ENCODE measurements around the gene WNT3. TPM values are rescaled to one million over a fixed set of nuclear protein-coding genes. Genes with fewer than 3 reads are reported as not detected.

The WNT3 gene
- total and polyA plus RNA-seq, 2 experiments from 2014 or later = 6.1 to 7.3 TPM

DNA sequence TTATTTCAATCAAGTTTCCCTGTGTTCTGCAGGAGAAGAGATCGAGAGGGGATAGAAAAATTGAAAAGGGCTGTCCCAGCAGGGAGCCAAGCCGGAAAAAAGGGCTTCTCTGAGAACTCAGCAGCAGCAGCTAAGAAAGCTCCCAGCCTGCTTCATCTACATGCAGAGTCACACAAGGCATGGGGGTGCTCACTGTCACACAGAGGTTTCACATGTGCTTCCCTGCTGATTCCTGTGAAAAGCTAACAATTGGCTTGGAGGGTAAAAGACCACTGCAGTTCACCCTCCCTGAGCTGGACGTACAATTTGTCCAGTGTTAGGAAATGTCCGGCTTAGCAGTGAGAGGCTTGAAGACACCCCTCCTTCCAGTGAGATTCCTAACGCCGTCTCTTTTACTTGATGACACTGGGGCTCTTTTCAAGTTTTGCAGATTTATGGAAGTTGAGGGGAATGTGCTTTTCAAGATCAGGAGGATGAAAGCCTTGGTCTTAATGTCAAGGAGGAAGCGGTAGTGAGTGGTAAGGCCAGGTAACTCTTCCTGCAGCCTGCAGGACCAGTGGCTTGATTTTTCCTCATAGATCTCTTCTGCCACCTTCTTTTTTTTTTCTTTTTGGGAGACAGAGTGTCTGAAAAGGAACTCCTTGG lies 85.6 kb downstream of the WNT3 start:
- TF ChIP-seq, protein P1, sequence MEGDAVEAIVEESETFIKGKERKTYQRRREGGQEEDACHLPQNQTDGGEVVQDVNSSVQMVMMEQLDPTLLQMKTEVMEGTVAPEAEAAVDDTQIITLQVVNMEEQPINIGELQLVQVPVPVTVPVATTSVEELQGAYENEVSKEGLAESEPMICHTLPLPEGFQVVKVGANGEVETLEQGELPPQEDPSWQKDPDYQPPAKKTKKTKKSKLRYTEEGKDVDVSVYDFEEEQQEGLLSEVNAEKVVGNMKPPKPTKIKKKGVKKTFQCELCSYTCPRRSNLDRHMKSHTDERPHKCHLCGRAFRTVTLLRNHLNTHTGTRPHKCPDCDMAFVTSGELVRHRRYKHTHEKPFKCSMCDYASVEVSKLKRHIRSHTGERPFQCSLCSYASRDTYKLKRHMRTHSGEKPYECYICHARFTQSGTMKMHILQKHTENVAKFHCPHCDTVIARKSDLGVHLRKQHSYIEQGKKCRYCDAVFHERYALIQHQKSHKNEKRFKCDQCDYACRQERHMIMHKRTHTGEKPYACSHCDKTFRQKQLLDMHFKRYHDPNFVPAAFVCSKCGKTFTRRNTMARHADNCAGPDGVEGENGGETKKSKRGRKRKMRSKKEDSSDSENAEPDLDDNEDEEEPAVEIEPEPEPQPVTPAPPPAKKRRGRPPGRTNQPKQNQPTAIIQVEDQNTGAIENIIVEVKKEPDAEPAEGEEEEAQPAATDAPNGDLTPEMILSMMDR (IDR thresholded peaks at IDR 0.05; ENCODE audit: poor library complexity) = no peak
- no peak for TF ChIP-seq EZH2 (IDR thresholded peaks at IDR 0.05; ENCODE audit: borderline replicate concordance)
- no peak for TF ChIP-seq EZH2phosphoT487 (IDR thresholded peaks at IDR 0.05; ENCODE audit: low read depth, severe bottlenecking, unreplicated experiment)
- 61% methylated on average over 7 of the region's 7 CpGs for WGBS (ENCODE audit: low lambda C conversion rate, missing lambda C conversion rate)
- Histone ChIP-seq H4K20me1 (ENCODE audit: insufficient read depth, poor library complexity, severe bottlenecking) (no peaks in the 10 kb centered on the region), H3K4me1 (ENCODE audit: insufficient read depth) (peaks cover 1% of the 10 kb centered on the region), H3K9me2 (replicated peaks; ENCODE audit: insufficient read depth) (no peaks in the 10 kb centered on the region), H2AFZ (no peak overlapping the region), H3K4me3 (no peak overlapping the region), H3K79me2 (no peaks in the 10 kb centered on the region), H3K27ac (no peak overlapping the region), H3K9me3 (ENCODE audit: low read depth) (no peaks in the 10 kb centered on the region), H3K36me3 (replicated peaks; ENCODE audit: insufficient read depth, low read depth) (no peaks in the 10 kb centered on the region), H3K4me2 (no peak overlapping the region), H3K27me3 (no peaks in the 10 kb centered on the region)
- no peak for DNase-seq (ENCODE audit: low spot score)

DNA sequence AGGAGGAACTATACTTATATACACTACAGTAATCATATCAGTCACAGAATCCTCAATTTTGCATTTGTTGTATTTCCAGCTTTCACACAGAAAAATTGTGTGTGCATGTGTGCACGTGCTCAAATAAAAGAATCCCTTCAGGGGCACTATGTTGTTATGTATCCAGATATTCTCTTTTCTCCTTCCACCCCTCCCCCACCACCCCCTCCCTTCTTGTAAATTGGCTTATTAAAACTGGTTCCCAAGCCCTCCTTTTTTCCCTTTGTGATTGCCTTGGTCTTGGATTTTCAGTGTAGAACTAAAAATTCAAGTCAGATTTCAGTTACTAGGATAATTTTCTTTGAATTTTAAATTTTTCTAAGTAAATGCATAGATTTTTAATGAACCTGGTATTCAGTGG lies 86.3 kb downstream of the WNT3 start:
- no peak for DNase-seq (ENCODE audit: low spot score)
- TF ChIP-seq EZH2phosphoT487 (IDR thresholded peaks at IDR 0.05; ENCODE audit: low read depth, severe bottlenecking, unreplicated experiment) (no peak), EZH2 (IDR thresholded peaks at IDR 0.05; ENCODE audit: borderline replicate concordance) (no peak)
- TF ChIP-seq, protein P1 (IDR thresholded peaks at IDR 0.05; ENCODE audit: poor library complexity) = no peak
- H3K9me2 ChIP-seq (replicated peaks; ENCODE audit: insufficient read depth) = no peaks in the 10 kb centered on the region
- H3K27ac ChIP-seq = no peak overlapping the region
- no peaks in the 10 kb centered on the region for H4K20me1 ChIP-seq (ENCODE audit: insufficient read depth, poor library complexity, severe bottlenecking)
- H3K4me1 ChIP-seq (ENCODE audit: insufficient read depth) = peaks cover 3% of the 10 kb centered on the region
- WGBS (ENCODE audit: low lambda C conversion rate, missing lambda C conversion rate) = 56% methylated on average over 1 of the region's 1 CpG
- H3K36me3 ChIP-seq (replicated peaks; ENCODE audit: insufficient read depth, low read depth) = no peaks in the 10 kb centered on the region
- no peaks in the 10 kb centered on the region for H3K9me3 ChIP-seq (ENCODE audit: low read depth)
- no peak overlapping the region for H3K4me2 ChIP-seq
- H3K27me3 ChIP-seq = no peaks in the 10 kb centered on the region
- no peak overlapping the region for H2AFZ ChIP-seq
- H3K79me2 ChIP-seq = no peaks in the 10 kb centered on the region
- no peak overlapping the region for H3K4me3 ChIP-seq

GRCh38 chr17:46730679-46731078 lies 87.8 kb downstream of the WNT3 start:
- WGBS (ENCODE audit: low lambda C conversion rate, missing lambda C conversion rate) = 96% methylated on average over 1 of the region's 1 CpG
- no peak overlapping the region for H3K27ac ChIP-seq
- TF ChIP-seq EZH2 (IDR thresholded peaks at IDR 0.05; ENCODE audit: borderline replicate concordance) = no peak
- TF ChIP-seq EZH2phosphoT487 (IDR thresholded peaks at IDR 0.05; ENCODE audit: low read depth, severe bottlenecking, unreplicated experiment) = no peak
- TF ChIP-seq, protein P1 (IDR thresholded peaks at IDR 0.05; ENCODE audit: poor library complexity) = no peak
- DNase-seq (ENCODE audit: low spot score) = no peak
- peaks cover 6% of the 10 kb centered on the region for H3K4me1 ChIP-seq (ENCODE audit: insufficient read depth)
- H4K20me1 ChIP-seq (ENCODE audit: insufficient read depth, poor library complexity, severe bottlenecking) = no peaks in the 10 kb centered on the region
- no peak overlapping the region for H2AFZ ChIP-seq
- no peaks in the 10 kb centered on the region for H3K27me3 ChIP-seq
- H3K9me2 ChIP-seq (replicated peaks; ENCODE audit: insufficient read depth) = no peaks in the 10 kb centered on the region
- no peak overlapping the region for H3K4me2 ChIP-seq
- H3K36me3 ChIP-seq (replicated peaks; ENCODE audit: insufficient read depth, low read depth) = no peaks in the 10 kb centered on the region
- H3K9me3 ChIP-seq (ENCODE audit: low read depth) = no peaks in the 10 kb centered on the region
- no peaks in the 10 kb centered on the region for H3K79me2 ChIP-seq
- H3K4me3 ChIP-seq = no peak overlapping the region

Data from hepatocyte (in vitro differentiated cells).